HG03432 (cell line): ENCODE measurements around the gene IFNAR2.
"Not testable (repeated sequence)": the region's sequence is repeated elsewhere in the genome, so short reads cannot be mapped to it uniquely, and the experiment has no call there.

Experiments
- ATAC-seq: cut with Tn5 transposase; IDR thresholded peaks from one replicate; pipeline ENCODE4 v1.9.1; 2021; ENCODE audit warnings: mild to moderate bottlenecking, moderate library complexity; ENCODE audit not compliant: unreplicated experiment

The IFNAR2 gene

GRCh38 chr21:33241846-33242245, 12.1 kb downstream of the IFNAR2 start:
- ATAC-seq = no peak

- ATAC-seq = not testable (repeated sequence)
Observed at GRCh38 chr21:33242846-33243245, 13.1 kb downstream of the IFNAR2 start.

DNA sequence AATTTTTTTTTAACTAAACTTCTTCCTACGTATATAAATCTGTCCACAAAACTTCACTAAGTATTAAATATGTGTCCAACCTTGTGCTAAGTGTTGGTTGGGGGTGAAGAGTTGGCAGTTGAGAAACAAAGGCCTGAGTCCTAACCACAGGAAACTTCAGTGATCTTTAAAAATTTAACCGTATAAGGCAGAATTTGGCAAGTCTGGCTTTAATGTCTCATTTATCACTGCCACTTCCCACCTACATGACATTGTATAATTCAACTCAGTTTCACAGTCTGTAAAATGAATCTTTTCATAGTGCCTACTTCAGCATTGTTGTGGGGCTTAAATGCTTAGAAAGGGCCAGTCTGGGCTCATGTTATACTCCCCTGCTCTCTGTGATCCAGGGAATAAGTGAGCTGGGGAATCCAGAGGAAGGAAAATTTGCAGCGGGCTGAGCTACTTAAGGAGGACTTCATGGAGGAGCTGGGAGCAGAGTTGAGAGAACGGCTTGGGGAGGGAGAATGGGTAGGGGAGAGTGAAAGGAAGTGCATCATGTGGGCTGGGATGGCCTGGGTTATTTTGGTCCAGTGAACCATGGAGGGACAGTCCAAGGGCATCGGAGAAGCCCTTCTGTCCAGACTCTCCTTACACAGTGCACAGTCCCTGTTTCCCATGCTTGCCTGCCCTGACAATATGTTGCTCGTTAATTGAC, 14.5 kb downstream of the IFNAR2 start:
- no peak for ATAC-seq

DNA sequence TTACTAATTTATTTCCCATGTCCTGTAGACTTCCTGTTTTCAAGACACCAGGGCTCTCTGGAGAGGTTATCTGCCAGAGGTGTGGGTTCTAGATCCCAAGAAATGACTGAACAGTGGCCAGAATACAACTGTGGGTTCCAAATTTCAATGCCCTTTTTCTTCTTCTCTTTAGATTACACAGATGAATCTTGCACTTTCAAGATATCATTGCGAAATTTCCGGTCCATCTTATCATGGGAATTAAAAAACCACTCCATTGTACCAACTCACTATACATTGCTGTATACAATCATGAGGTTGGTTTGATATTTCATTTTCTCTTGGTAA, 15.0 kb downstream of the IFNAR2 start:
- no peak for ATAC-seq

DNA sequence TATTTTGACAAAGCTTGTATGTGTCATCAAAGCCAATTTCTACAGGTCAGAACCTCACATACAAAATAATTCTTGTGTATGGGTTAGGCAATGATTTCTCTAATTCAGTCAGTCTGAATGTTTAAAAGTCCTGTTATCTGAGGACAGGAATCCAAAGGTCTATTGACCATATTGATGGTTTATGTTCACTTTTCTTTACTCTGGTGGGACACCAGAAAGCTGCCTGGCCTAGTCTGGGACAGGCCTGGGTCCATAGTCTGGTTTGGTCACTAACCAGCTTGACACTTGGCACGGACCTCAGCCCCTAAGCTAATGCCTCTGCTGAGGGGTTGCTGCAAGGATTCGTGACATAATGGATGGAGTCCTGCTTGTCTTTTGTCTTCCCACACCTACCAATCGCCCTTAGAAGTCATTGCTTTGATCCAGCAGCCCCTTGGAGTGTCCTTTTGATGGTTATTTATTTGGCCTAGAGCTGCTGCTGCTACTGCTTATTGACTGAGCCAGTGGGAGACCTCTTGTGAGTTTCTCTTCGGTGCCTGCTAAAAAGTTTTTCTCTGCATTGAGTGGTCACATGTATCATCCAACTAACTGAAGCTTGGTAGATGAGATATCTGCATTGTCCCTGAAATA, 15.7 kb downstream of the IFNAR2 start:
- no peak for ATAC-seq

DNA sequence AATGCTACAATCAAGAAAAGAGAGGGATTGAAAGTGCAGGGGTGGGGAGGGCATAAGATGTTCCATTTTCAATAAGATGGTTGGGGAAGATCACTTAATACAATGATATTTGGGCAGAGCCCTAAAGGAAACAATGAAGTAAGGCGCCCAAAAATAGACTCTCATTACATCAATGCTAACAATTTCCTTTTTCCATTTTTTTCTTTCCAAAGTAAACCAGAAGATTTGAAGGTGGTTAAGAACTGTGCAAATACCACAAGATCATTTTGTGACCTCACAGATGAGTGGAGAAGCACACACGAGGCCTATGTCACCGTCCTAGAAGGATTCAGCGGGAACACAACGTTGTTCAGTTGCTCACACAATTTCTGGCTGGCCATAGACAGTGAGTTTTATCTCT, 16.8 kb downstream of the IFNAR2 start:
- no peak for ATAC-seq

DNA sequence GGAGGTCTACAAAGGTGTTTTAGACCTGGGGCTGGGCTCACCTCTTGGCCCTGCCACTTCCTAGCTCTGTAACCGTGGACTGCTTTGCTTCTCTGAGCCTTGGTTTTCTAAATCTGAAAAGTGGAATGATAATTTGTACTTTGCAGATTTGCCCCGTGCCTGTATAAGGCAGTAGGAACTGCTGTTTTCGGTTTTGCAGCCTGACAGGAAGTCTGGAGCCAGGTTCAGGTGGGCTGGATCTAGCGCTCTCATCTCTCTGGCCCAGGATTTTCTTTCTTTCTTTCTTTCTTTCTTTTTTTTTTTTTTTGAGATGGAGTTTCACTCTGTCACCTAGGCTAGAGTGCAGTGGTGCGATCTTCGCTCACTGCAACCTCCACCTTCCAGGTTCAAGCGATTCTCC, 17.2 kb downstream of the IFNAR2 start:
- no peak for ATAC-seq

DNA sequence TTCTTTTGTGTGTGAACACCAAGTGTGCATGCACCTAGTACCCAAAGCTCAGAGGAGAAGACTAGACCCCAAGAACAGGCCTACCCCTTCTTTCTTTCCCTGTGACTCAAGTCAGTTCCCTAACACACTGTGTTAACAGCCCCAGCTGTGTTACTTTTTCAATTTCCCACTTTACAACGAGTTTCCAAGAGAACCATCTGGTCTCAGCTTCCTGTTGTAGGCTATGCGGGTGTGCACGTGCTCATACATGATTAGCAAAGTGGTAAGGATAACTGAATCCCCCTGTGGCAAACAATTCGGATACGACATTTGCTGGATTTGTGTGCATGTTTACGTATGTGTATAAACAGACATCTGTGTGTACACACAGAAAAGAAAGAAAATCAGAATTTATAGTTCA, 17.9 kb downstream of the IFNAR2 start:
- no peak for ATAC-seq

GRCh38 chr21:33249331-33250002, 19.7 kb downstream of the IFNAR2 start:
- no peak for ATAC-seq

- no peak for ATAC-seq
Observed at GRCh38 chr21:33251119-33251518, 21.4 kb downstream of the IFNAR2 start.

DNA sequence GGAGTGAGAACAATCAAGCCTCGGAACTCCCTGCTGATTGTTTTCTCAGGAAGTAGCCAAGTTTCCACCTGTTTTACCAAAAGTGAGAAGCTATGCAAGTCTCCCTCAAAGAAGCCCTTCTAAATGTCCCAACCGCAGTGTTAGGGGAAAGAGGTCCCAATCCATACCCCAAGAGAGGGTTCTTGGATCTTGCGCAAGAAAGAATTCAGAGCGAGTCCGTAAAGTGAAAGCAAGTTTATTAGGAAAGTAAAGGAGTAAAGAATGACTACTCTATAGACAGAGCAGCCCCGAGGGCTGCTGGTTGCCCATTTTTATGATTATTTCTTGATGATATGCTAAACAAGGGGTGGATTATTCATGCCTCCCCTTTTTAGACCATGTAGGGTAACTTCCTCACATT, 23.6 kb downstream of the IFNAR2 start:
- not testable (repeated sequence) for ATAC-seq

DNA sequence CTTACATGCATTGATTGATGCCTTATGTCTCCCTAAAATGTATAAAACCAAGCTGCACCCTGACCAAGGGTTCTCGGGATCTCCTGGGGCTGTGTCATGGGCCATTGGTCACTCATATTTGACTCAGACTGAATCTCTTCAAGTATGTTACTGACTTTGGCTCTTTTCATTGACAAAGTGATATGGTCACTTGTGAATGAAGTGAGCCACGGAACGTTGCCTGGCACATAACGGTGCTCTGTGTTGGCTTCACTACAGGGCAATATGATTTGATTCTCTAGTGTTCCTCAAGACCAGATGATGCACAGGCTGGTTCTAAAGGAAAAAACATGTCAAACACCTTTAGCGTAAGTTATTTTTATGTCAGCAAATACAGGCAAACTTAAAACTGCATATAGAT, 25.0 kb downstream of the IFNAR2 start:
- ATAC-seq = no peak

GRCh38 chr21:33255404-33255803, 25.7 kb downstream of the IFNAR2 start:
- ATAC-seq = no peak

GRCh38 chr21:33256019-33256418, 26.3 kb downstream of the IFNAR2 start:
- no peak for ATAC-seq

GRCh38 chr21:33257094-33257803, 27.5 kb downstream of the IFNAR2 start:
- ATAC-seq = no peak

DNA sequence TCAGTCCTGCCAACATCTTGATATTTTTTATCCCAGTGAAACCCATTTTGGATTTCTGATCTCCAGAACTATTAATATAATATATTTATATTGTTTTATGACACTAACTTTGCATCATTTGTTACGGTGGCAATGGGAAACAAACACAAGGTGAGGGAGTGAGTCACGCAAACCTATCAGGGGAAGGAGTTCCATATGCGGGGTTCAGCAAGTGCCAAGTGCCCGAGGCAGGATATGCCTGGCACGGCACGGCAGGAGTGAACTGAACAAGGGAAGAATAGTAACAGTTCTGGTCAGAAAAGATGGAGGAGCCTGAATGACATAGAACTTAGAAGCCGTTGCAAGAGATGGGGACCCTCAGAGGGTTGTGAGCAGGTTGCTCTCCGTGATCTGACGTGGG, 28.7 kb downstream of the IFNAR2 start:
- no peak for ATAC-seq

- no peak for ATAC-seq
Observed at GRCh38 chr21:33259428-33259827, 29.7 kb downstream of the IFNAR2 start.

DNA sequence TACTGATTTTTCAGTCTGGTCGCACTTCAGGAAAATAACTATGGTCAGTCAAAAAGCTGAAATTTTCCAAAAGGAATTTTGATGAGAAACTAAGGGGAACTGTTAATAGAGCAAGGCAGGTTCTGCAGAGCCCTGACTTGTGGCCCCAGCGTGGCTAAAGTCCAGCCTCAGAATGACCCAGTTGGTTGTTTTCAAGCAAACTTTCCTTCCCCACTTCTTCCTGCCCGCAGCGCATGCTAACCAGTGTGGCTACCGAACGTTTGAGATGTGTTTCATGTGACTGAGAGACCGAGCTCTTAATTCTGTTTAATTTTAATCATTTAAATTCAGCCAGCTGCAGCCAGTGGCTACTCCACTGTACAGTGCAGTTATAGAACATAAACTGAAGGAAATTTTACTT, 30.3 kb downstream of the IFNAR2 start:
- no peak for ATAC-seq

DNA sequence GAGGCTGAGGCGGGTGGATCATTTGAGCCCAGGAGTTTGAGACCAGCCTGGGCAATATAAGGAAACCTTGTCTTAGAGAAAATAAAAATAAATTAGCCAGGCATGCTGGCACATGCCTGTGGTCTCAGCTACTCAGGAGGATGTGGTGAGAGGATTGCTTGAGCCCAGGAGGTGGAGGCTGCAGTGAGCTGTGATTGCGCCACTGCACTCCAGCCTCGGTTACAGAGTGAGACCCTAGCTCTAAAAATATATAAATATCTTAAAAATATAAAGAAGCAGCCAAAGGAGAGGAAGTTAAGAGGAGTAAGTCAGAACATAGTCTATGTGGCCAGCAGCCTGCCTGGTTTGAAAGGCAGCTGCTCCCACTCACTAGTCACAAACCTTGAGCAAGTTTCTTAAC, 31.9 kb downstream of the IFNAR2 start:
- peak; percentile 32 for ATAC-seq

DNA sequence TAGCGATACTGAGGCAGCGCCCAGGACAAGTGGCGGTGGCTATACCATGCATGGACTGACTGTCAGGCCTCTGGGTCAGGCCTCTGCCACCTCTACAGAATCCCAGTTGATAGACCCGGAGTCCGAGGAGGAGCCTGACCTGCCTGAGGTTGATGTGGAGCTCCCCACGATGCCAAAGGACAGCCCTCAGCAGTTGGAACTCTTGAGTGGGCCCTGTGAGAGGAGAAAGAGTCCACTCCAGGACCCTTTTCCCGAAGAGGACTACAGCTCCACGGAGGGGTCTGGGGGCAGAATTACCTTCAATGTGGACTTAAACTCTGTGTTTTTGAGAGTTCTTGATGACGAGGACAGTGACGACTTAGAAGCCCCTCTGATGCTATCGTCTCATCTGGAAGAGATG, 33.2 kb downstream of the IFNAR2 start:
- ATAC-seq = no peak

DNA sequence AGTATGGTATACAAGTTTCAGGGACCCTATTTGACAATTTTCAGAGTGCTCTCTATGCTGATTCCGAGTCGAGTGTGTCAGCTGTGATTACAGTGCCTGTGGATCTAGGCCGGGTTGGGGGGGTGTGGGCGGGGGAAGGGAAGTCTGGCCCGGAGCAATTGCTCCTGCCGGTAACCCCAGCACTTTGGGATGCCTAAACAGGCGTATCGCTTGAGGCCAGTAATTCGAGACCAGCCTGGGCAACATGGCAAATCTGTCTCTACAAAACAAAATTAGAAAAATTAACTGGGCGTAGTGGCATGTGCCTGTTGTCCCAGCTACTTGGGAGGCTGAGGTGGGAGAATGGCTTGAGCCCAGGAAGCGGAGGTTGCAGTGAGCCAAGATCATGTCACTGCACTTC, 34.8 kb downstream of the IFNAR2 start:
- no peak for ATAC-seq

GRCh38 chr21:33265664-33266049, 35.9 kb downstream of the IFNAR2 start:
- ATAC-seq = peak; percentile 25
